Activated CD4-positive, alpha-beta memory T cell treated with anti-CD3 and anti-CD28 coated beads for 36 hours (primary cell): ENCODE data around the gene SPEG. TPM values are rescaled to one million over a fixed set of nuclear protein-coding genes. Genes with fewer than 3 reads are reported as not detected.

Experiments
- CTCF ChIA-PET: fragments of 350-600 bp; sonication (Branson Sonifier 250); formaldehyde crosslinking; loops from one replicate; lab custom pipeline; 2021; ENCODE audit warnings: antibody characterized with exemption, inconsistent platforms; lab: Charles Lee
- POLR2A ChIA-PET: fragments of 350-600 bp; sonication (Branson Sonifier 250); formaldehyde crosslinking; loops from one replicate; lab custom pipeline; 2021; ENCODE audit warnings: antibody characterized with exemption; lab: Charles Lee
- DNase-seq: peaks from one replicate; pipeline ENCODE4 v3.0.0-alpha.2; 2020
- H3K27ac Mint-ChIP-seq: one replicate; pipeline ENCODE4 v1.8.0; 2021; ENCODE audit warnings: mixed read lengths
- H3K27me3 Mint-ChIP-seq: one replicate; pipeline ENCODE4 v1.8.0; 2021; ENCODE audit warnings: mixed read lengths
- H3K36me3 Mint-ChIP-seq: one replicate; pipeline ENCODE4 v1.8.0; 2021; ENCODE audit warnings: mixed read lengths
- H3K4me1 Mint-ChIP-seq: one replicate; pipeline ENCODE4 v1.8.0; 2021; ENCODE audit warnings: low read depth, mixed read lengths
- H3K4me3 Mint-ChIP-seq: one replicate; pipeline ENCODE4 v1.8.0; 2021; ENCODE audit warnings: mild to moderate bottlenecking, mixed read lengths
- H3K9me3 Mint-ChIP-seq: one replicate; pipeline ENCODE4 v1.8.0; 2021; ENCODE audit warnings: mixed read lengths
- intact Hi-C: fragments of 100-400 bp; cut with micrococcal nuclease; formaldehyde crosslinking; loops from one replicate; pipeline ENCODE4 v1.15.1; 2023
- total RNA-seq, 2 experiments: library from RNA; stranded (reverse); gene quantifications; one replicate each; pipeline ENCODE4 v1.2.3, GENCODE V29; 2021

The SPEG gene
- total RNA-seq, 2 experiments from 2014 or later, result 1.1 to 1.7 TPM

DNA sequence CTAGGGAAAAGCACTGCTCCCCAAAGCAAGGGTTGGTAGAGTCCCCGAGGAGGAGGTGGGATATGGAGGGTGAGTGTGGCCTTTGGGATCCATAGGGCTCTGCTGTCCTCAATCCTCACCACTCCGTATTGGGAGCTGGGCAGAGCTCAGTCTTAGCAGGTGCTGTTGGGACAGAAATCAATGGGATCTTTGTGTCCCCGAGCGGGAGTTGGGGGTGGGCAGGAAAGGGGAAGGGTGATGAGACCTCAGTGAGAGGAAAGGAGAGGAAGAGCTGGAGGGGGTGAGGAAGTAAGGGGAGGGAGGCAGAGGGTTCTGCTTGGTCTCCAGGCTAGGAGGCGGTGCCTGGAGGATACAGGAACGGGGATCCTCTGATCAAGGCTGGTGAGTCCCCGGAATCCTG lies 82.2 kb downstream of the SPEG start:
- POLR2A ChIA-PET, result no interaction called here
- Mint-ChIP-seq H3K27me3 (peaks cover 74% of the 10 kb centered on the region), H3K4me3 (no peak overlapping the region), H3K36me3 (no peaks in the 10 kb centered on the region), H3K4me1 (peaks cover 15% of the 10 kb centered on the region), H3K9me3 (no peaks in the 10 kb centered on the region), H3K27ac (no peak overlapping the region)
- CTCF ChIA-PET, result interaction anchor here (11.2 kb wide), 1 partner anchor 12 kb away, joined by 76 read pairs; no protein-coding TSS in a partner anchor
- intact Hi-C loops, result no loop called here
- DNase-seq, result no peak

DNA sequence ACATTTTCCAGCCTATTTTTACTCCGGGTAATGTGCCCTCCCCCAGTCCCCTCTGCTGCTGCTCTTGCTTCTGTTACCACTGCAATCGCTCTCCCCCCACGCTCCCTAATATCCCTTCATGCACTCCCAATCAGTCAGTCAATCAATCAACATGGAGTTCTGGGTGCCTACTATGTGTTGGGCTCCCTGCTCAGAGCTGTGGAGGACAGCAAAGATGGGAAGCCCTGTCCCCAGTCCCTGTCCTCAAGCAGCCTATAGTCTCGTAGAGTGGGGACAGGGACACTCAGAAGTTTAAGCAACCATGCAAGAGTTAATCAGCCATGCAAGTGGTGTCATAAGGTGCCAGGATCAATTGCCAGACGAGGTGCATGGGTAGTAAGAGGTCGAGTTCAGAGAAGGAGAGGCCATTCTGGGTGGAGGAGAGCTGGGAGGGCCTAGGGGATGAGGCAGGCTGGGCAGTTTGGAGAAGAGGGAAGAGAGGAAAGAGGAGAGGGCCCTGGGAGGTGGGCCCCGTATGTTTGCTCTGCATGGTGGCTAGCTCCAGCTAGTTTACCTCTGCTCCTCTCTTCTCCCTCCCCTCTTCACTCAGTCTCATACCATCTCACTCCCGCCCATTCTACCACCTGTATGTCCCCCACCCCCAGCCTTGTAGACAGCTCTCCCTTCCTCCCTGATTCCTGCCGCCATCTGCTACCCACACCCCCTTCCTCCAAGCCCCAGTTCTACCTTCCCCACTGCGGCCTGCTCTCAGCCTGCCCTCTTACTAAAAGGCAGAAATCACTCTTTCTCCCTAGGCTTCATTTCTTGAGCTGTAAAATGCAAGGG lies 83.5 kb downstream of the SPEG start:
- Mint-ChIP-seq H3K27me3 (peaks cover 71% of the 10 kb centered on the region), H3K27ac (no peak overlapping the region), H3K4me1 (peaks cover 18% of the 10 kb centered on the region), H3K9me3 (no peaks in the 10 kb centered on the region), H3K36me3 (no peaks in the 10 kb centered on the region), H3K4me3 (no peak overlapping the region)
- ChIA-PET POLR2A (no interaction called here), CTCF (interaction anchor here (1.3 to 14.4 kb wide), 3 partner anchors 8 to 22 kb away, joined by 4 to 277 read pairs (median 76); partner anchors contain the start of gene GMPPA)
- intact Hi-C loops, result no loop called here
- DNase-seq, result no peak

DNA sequence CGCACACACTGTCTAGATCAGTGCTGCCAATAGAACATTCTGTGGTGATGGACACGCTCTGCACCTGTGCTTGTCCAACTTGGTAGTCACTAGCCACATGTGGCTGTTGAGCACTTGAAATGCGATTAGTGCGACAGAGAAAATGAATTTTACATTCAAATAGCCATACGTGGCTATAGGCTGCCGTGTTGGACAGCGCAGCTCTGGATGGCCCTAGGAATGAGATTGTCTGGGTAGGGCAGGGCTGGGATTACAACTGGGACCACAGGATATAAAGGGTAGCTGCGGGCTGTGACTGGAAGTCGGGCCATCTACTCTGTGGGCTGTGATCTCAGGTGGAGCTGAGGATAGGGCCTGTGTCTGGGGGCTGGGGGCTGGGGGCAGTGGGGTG lies 84.9 kb downstream of the SPEG start:
- ChIA-PET CTCF (interaction anchor here (1.3 to 14.4 kb wide), 5 partner anchors 10 to 117 kb away, joined by 3 to 277 read pairs (median 13); partner anchors contain the start of gene GMPPA), POLR2A (no interaction called here)
- intact Hi-C loops, result no loop called here

DNA sequence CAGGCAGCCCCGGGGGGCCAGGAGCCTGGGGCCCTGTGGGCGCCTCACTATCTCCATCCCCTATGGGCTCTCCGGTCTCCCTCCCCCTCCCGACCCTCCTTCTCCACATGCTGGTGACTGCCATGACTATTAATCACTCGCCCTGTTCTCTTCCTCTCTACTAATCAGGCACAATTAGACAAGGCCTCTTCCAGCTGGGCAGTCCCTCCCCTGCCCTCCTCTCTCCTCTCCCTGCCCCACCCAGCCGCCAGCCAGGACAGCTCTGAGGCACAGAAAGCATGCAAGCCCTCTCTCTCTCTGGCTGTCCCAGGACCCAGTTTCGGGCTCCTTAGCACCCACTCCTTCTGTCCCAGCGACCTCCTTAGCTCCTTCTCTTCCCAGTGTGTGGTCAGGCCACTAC lies 85.4 kb downstream of the SPEG start:
- Mint-ChIP-seq H3K27me3 (peaks cover 74% of the 10 kb centered on the region), H3K4me3 (no peak overlapping the region), H3K36me3 (no peaks in the 10 kb centered on the region), H3K27ac (no peak overlapping the region), H3K4me1 (peaks cover 10% of the 10 kb centered on the region), H3K9me3 (no peaks in the 10 kb centered on the region)
- ChIA-PET CTCF (interaction anchor here (0.5 to 14.4 kb wide), 6 partner anchors 9 to 118 kb away, joined by 3 to 277 read pairs (median 8); partner anchors contain the start of gene GMPPA), POLR2A (no interaction called here)
- no peak for DNase-seq
- intact Hi-C loops, result no loop called here

More for the DNA sequence above, 84.9 kb downstream of the SPEG start:
- Mint-ChIP-seq H3K27me3 (peaks cover 72% of the 10 kb centered on the region), H3K36me3 (no peaks in the 10 kb centered on the region), H3K27ac (no peak overlapping the region), H3K4me3 (no peak overlapping the region), H3K4me1 (peaks cover 10% of the 10 kb centered on the region), H3K9me3 (no peaks in the 10 kb centered on the region)
- DNase-seq, result no peak

DNA sequence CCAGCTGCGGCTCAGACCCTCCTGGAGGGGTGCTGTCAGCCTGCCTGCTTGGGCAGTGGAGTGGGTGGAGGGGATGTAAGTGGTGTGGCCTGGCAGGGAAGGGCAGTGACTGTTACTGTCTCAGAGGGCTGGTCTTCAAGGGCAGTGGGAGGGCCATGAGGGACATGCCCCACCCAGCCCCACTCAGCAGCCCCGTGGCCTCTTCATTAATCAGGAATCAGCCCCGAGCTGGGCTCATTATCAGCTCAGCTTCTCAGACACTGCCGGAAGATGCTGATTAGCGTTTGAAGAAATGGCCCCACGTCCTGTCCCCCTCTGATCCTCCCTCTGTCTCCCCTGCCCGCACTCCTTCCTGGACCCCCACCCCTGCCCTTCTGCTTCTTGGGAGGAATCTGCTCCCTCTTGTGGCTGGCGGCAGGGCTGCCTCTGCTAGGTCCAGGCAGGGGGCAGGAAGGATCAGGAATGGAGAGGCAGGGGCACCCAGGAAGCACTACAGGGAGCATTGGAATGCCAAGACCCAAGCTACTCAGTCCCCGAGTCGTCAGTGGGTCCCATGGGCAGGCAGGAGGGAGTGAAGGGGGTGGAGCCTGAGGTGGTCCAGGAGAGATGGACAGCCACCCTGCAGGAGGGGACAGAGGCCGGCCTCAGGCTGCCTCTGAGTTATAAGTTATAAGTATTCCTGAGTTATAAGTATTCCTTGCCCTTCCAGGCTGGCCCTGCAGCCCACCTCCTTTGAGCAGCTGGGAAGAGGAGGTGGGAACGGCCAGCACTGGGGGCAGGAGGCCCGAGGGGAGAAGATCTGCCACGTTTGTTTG lies 86.6 kb downstream of the SPEG start:
- intact Hi-C loops, result no loop called here
- no peak overlapping the region for H3K27ac Mint-ChIP-seq
- no peaks in the 10 kb centered on the region for H3K36me3 Mint-ChIP-seq
- peaks cover 10% of the 10 kb centered on the region for H3K4me1 Mint-ChIP-seq
- no peaks in the 10 kb centered on the region for H3K9me3 Mint-ChIP-seq
- no peak overlapping the region for H3K4me3 Mint-ChIP-seq
- POLR2A ChIA-PET, result interaction anchor here (1.2 kb wide), 1 partner anchor 25 kb away, joined by 4 read pairs; no protein-coding TSS in a partner anchor
- peaks cover 73% of the 10 kb centered on the region for H3K27me3 Mint-ChIP-seq
- CTCF ChIA-PET, result interaction anchor here (0.5 to 14.4 kb wide), 6 partner anchors 8 to 119 kb away, joined by 3 to 277 read pairs (median 10); partner anchors contain the start of gene GMPPA
- no peak for DNase-seq

DNA sequence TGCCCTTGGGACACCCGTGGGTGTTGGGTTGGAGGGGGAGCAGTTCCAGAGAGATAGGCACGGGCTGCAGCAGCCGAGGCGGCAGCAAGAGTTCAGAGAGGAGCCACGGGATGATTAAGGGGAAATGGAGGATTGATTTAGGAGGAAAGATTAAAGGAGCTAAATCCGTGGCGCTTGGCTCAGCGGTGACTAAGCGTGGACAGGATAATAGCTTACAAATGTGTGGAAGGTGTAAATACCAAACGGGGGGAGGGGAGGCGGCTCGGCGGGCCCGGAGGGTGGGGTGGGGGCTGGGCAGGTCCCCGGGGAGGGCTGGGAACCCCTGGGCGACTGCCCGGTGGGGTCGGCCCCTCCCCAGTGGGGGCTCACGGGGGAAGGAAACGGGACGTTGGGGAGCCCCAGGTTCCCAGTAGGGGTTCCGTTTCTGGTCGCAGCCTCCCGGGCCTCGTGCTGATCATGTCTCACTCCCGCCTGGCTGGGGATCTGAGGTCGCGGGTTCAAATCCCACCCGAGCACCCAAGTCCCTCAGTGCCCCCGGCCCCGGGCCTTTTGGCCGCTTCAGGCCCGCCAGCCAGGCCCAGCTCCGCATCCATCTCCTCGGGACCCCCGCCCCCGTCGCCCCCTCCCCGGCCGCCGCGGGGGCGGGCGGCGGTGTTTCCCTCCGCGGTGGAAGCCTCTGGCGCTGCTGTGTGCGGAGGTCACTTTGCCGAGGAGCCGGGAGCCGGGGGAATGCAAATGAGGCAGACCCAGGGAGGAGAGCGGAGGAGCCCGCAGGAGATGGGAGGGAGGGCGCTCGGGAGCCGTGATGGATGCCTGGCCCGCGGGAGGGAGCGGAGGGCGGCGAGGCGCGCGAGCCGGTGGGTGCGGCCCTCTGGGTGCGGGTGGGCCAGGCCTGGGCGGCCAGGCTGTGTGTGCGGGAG lies 87.7 kb downstream of the SPEG start:
- no peaks in the 10 kb centered on the region for H3K9me3 Mint-ChIP-seq
- CTCF ChIA-PET, result interaction anchor here (0.5 to 14.4 kb wide), 3 partner anchors 7 to 26 kb away, joined by 7 to 277 read pairs (median 76); partner anchors contain the start of gene GMPPA
- DNase-seq, result no peak
- H3K36me3 Mint-ChIP-seq, result no peaks in the 10 kb centered on the region
- intact Hi-C loops, result no loop called here
- H3K27me3 Mint-ChIP-seq, result peaks cover 74% of the 10 kb centered on the region
- H3K4me1 Mint-ChIP-seq, result peaks cover 10% of the 10 kb centered on the region
- no peak overlapping the region for H3K27ac Mint-ChIP-seq
- POLR2A ChIA-PET, result interaction anchor here (1.2 kb wide), 1 partner anchor 26 kb away, joined by 4 read pairs; no protein-coding TSS in a partner anchor
- no peak overlapping the region for H3K4me3 Mint-ChIP-seq

GRCh38 chr2:219523031-219523671 lies 88.5 kb downstream of the SPEG start:
- POLR2A ChIA-PET, result no interaction called here
- Mint-ChIP-seq H3K27me3 (peaks cover 73% of the 10 kb centered on the region), H3K9me3 (no peaks in the 10 kb centered on the region), H3K36me3 (no peaks in the 10 kb centered on the region), H3K27ac (no peak overlapping the region), H3K4me3 (no peak overlapping the region), H3K4me1 (peaks cover 10% of the 10 kb centered on the region)
- CTCF ChIA-PET, result interaction anchor here (14.4 kb wide), 1 partner anchor 27 kb away, joined by 277 read pairs; the partner anchor contains the start of gene GMPPA
- intact Hi-C loops, result no loop called here
- no peak for DNase-seq

- CTCF ChIA-PET, result interaction anchor here (0.6 to 14.4 kb wide), 2 partner anchors 17 to 29 kb away, joined by 3 to 277 read pairs; partner anchors contain the start of gene GMPPA
- Mint-ChIP-seq H3K4me1 (peaks cover 10% of the 10 kb centered on the region), H3K27me3 (peaks cover 77% of the 10 kb centered on the region), H3K27ac (no peak overlapping the region), H3K36me3 (no peaks in the 10 kb centered on the region), H3K9me3 (no peaks in the 10 kb centered on the region), H3K4me3 (no peak overlapping the region)
- POLR2A ChIA-PET, result no interaction called here
- no peak for DNase-seq
- intact Hi-C loops, result no loop called here
These were observed 90.2 kb downstream of the SPEG start for GRCh38 chr2:219524817-219525216.

- ChIA-PET POLR2A (no interaction called here), CTCF (interaction anchor here (0.8 to 14.4 kb wide), 6 partner anchors 17 to 122 kb away, joined by 3 to 277 read pairs (median 36); partner anchors contain the start of gene GMPPA)
- DNase-seq, result no peak
- Mint-ChIP-seq H3K4me1 (peaks cover 10% of the 10 kb centered on the region), H3K4me3 (no peak overlapping the region), H3K36me3 (no peaks in the 10 kb centered on the region), H3K27ac (no peak overlapping the region), H3K27me3 (peaks cover 79% of the 10 kb centered on the region), H3K9me3 (no peaks in the 10 kb centered on the region)
- intact Hi-C loops, result no loop called here
These were observed 91.0 kb downstream of the SPEG start for GRCh38 chr2:219525533-219526232.

GRCh38 chr2:219526320-219527075 lies 91.9 kb downstream of the SPEG start:
- peaks cover 10% of the 10 kb centered on the region for H3K4me1 Mint-ChIP-seq

More at GRCh38 chr2:219526320-219527075, 91.9 kb downstream of the SPEG start:
- intact Hi-C loops, result no loop called here
- Mint-ChIP-seq H3K27me3 (peaks cover 78% of the 10 kb centered on the region), H3K27ac (no peak overlapping the region), H3K4me3 (no peak overlapping the region), H3K36me3 (no peaks in the 10 kb centered on the region), H3K9me3 (no peaks in the 10 kb centered on the region)
- no peak for DNase-seq
- CTCF ChIA-PET, result interaction anchor here (0.8 to 14.4 kb wide), 7 partner anchors 18 to 123 kb away, joined by 3 to 277 read pairs (median 69); partner anchors contain the start of gene GMPPA
- POLR2A ChIA-PET, result no interaction called here
